IPS-NIHi7 (cell line): ENCODE data around the gene PIK3CG.
"Not testable (repeated sequence)": the region's sequence is repeated elsewhere in the genome, so short reads cannot be mapped to it uniquely, and the experiment has no call there.

Source experiments
- DNase-seq: peaks from one replicate; pipeline ENCODE4 v3.0.0; 2012; ENCODE audit warnings: mixed read lengths; ENCODE audit errors: extremely low spot score

The PIK3CG gene

GRCh38 chr7:106938122-106938521 lies 73.0 kb downstream of the PIK3CG start:
- DNase-seq = not testable (repeated sequence)

GRCh38 chr7:106938803-106939202 lies 73.7 kb downstream of the PIK3CG start:
- no peak for DNase-seq

GRCh38 chr7:106944035-106944665 lies 79.1 kb downstream of the PIK3CG start:
- DNase-seq = peak; percentile 20

GRCh38 chr7:106947244-106947728 lies 82.2 kb downstream of the PIK3CG start:
- peak; percentile 85 for DNase-seq

GRCh38 chr7:106952001-106952657 lies 87.0 kb downstream of the PIK3CG start:
- no peak for DNase-seq

- DNase-seq = no peak
Observed at GRCh38 chr7:106952658-106953231, 87.7 kb downstream of the PIK3CG start.

- no peak for DNase-seq
Observed at GRCh38 chr7:106954840-106955239, 89.8 kb downstream of the PIK3CG start.

- DNase-seq = not testable (repeated sequence)
Observed at GRCh38 chr7:106955857-106956256, 90.8 kb downstream of the PIK3CG start.
